SK-N-SH treated with all-trans-retinoic acid at 6 μM for 48 hours (cell line): ENCODE measurements around the gene SP140.

ENCODE experiments used
- ATAC-seq: fragments of 200-7000 bp; cut with Tn5 transposase; 3 replicates; pipeline ENCODE4 v1.9.1; 2020; ENCODE audit warnings: mild to moderate bottlenecking, moderate library complexity
- ARNTL ChIP-seq: fragments of 450-650 bp; formaldehyde crosslinking; IDR thresholded peaks from 2 replicates; pipeline ENCODE4 v1.5.0; 2020; ENCODE audit warnings: low read depth, mild to moderate bottlenecking, moderate library complexity, borderline replicate concordance
- BACH2 ChIP-seq: fragments of 250-450 bp; sonication (Bioruptor Pico); IDR thresholded peaks from 2 replicates; pipeline ENCODE4 v1.9.0; 2021; ENCODE audit warnings: mild to moderate bottlenecking, borderline replicate concordance
- CREB5 ChIP-seq: fragments of 250-450 bp; sonication (Bioruptor Pico); IDR thresholded peaks from 2 replicates; pipeline ENCODE4 v1.5.1; 2020; ENCODE audit warnings: low read depth, mild to moderate bottlenecking, moderate library complexity
- CSDC2 ChIP-seq: fragments of 250-450 bp; sonication (Bioruptor Pico); IDR thresholded peaks from 2 replicates; pipeline ENCODE4 v1.5.0; 2020; ENCODE audit warnings: mild to moderate bottlenecking, moderate library complexity
- CSRNP3 ChIP-seq: fragments of 250-450 bp; sonication (Bioruptor Pico); IDR thresholded peaks from 2 replicates; pipeline ENCODE4 v1.5.1; 2021; ENCODE audit warnings: mild to moderate bottlenecking, moderate library complexity
- ESRRG ChIP-seq: fragments of 250-450 bp; sonication (Bioruptor Pico); IDR thresholded peaks from 2 replicates; pipeline ENCODE4 v1.6.1; 2021; ENCODE audit warnings: mild to moderate bottlenecking
- ISL1 ChIP-seq: fragments of 250-450 bp; sonication (Bioruptor Pico); IDR thresholded peaks from 2 replicates; pipeline ENCODE4 v2.1.2; 2022; ENCODE audit warnings: mild to moderate bottlenecking, moderate library complexity
- PPARA ChIP-seq: fragments of 250-450 bp; sonication (Bioruptor Pico); IDR thresholded peaks from 2 replicates; pipeline ENCODE4 v1.5.0; 2020; ENCODE audit warnings: mild to moderate bottlenecking, borderline replicate concordance
- SNAI2 ChIP-seq: fragments of 250-450 bp; sonication (Bioruptor Pico); IDR thresholded peaks from 2 replicates; pipeline ENCODE4 v1.5.0; 2020; ENCODE audit warnings: mild to moderate bottlenecking, moderate library complexity
- TCF4 ChIP-seq: fragments of 250-450 bp; sonication (Bioruptor Pico); IDR thresholded peaks from 2 replicates; pipeline ENCODE4 v1.8.0; 2021; ENCODE audit warnings: mild to moderate bottlenecking, moderate library complexity, borderline replicate concordance
- TOX ChIP-seq: fragments of 250-450 bp; sonication (Bioruptor Pico); IDR thresholded peaks from 2 replicates; pipeline ENCODE4 v1.8.0; 2021; ENCODE audit warnings: mild to moderate bottlenecking, moderate library complexity, borderline replicate concordance
- ZC3H10 ChIP-seq: fragments of 250-450 bp; sonication (Bioruptor Pico); IDR thresholded peaks from 2 replicates; pipeline ENCODE4 v1.5.1; 2021; ENCODE audit warnings: mild to moderate bottlenecking, moderate library complexity
- ZFP3 ChIP-seq: fragments of 250-450 bp; sonication (Bioruptor Pico); IDR thresholded peaks from 2 replicates; pipeline ENCODE4 v1.5.0; 2020; ENCODE audit warnings: mild to moderate bottlenecking, moderate library complexity
- ZFP30 ChIP-seq: fragments of 450-650 bp; formaldehyde crosslinking; IDR thresholded peaks from 2 replicates; pipeline ENCODE4 v1.5.0; 2022; ENCODE audit warnings: mild to moderate bottlenecking, moderate library complexity
- ZNF565 ChIP-seq: fragments of 450-650 bp; formaldehyde crosslinking; conservative IDR thresholded peaks from 2 replicates; pipeline ENCODE4 v1.5.0; 2020; ENCODE audit warnings: low read depth, mild to moderate bottlenecking, moderate library complexity
- ZNF70 ChIP-seq: fragments of 450-650 bp; formaldehyde crosslinking; IDR thresholded peaks from 2 replicates; pipeline ENCODE4 v1.5.0; 2020; ENCODE audit warnings: mild to moderate bottlenecking, moderate library complexity
- ZNF8 ChIP-seq: fragments of 450-650 bp; formaldehyde crosslinking; IDR thresholded peaks from 2 replicates; pipeline ENCODE4 v1.5.0; 2020; ENCODE audit warnings: mild to moderate bottlenecking, moderate library complexity
- TF ChIP-seq, protein P1 (sequence below): fragments of 250-450 bp; sonication (Bioruptor Pico); IDR thresholded peaks from 2 replicates; pipeline ENCODE4 v1.5.0; 2020; ENCODE audit warnings: mild to moderate bottlenecking, moderate library complexity
- TF ChIP-seq, protein P2 (sequence below): fragments of 250-450 bp; sonication (Bioruptor Pico); IDR thresholded peaks from 2 replicates; pipeline ENCODE4 v1.8.0; 2021; ENCODE audit warnings: low read depth, mild to moderate bottlenecking, moderate library complexity, borderline replicate concordance
- TF ChIP-seq, protein P3 (sequence below): fragments of 250-450 bp; sonication (Bioruptor Pico); IDR thresholded peaks from 2 replicates; pipeline ENCODE4 v1.8.0; 2020; ENCODE audit warnings: mild to moderate bottlenecking, moderate library complexity, borderline replicate concordance

Gene SP140

GRCh38 chr2:230324503-230324902 lies 99.0 kb downstream of the SP140 start (continued):
- TF ChIP-seq, protein P1, sequence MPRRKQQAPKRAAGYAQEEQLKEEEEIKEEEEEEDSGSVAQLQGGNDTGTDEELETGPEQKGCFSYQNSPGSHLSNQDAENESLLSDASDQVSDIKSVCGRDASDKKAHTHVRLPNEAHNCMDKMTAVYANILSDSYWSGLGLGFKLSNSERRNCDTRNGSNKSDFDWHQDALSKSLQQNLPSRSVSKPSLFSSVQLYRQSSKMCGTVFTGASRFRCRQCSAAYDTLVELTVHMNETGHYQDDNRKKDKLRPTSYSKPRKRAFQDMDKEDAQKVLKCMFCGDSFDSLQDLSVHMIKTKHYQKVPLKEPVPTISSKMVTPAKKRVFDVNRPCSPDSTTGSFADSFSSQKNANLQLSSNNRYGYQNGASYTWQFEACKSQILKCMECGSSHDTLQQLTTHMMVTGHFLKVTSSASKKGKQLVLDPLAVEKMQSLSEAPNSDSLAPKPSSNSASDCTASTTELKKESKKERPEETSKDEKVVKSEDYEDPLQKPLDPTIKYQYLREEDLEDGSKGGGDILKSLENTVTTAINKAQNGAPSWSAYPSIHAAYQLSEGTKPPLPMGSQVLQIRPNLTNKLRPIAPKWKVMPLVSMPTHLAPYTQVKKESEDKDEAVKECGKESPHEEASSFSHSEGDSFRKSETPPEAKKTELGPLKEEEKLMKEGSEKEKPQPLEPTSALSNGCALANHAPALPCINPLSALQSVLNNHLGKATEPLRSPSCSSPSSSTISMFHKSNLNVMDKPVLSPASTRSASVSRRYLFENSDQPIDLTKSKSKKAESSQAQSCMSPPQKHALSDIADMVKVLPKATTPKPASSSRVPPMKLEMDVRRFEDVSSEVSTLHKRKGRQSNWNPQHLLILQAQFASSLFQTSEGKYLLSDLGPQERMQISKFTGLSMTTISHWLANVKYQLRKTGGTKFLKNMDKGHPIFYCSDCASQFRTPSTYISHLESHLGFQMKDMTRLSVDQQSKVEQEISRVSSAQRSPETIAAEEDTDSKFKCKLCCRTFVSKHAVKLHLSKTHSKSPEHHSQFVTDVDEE (CRISPR knock-in tag): no peak

DNA sequence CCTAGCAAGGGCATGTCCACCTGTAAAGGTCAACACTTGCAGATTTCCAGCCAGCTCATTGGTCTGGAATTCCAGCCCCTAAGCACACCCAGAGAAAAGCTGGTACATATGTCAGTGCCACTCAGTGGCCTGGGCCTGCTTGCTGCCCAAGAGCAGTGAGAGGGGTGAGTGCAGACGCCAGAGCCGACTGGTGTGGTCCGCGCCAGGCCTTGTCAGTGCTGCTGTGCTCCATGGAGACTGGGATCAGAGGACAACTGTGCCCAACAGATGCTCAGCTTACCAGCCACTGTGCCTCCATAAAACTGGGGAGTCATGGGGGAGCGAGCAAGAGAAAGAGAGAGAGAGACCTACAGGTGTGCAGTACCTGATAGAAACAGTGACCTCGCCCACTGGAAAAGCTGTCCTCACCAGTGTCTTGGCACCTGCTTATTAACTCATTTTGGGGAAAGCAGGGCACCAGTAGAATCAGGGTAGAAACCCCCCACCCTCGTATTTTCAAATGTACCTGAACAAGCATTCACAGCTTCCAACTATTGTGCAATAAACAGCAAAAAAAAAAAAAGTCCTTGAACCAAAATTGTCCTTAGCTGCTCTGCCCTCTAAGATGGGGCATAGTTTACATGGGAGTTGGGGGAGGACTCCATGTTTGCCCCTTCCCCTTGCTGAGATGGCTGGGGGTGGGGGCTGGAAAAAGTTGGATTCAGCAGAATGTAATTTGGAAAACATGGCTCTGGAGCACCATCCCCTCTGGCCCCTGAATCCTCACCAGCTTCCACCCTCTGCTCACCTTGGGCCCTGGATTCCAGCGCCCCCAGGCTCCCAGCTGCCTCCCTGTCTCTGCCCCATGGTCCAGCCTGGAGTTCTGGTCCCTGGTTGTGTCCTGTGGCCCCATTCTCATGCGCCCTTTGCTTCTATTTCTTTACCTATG lies 100.0 kb downstream of the SP140 start:
- ATAC-seq: no peak
- TF ChIP-seq CSDC2 (CRISPR knock-in tag): no peak
- no peak for TF ChIP-seq ZNF565 (CRISPR knock-in tag)
- TF ChIP-seq CREB5 (CRISPR knock-in tag): no peak
- TF ChIP-seq, protein P2, sequence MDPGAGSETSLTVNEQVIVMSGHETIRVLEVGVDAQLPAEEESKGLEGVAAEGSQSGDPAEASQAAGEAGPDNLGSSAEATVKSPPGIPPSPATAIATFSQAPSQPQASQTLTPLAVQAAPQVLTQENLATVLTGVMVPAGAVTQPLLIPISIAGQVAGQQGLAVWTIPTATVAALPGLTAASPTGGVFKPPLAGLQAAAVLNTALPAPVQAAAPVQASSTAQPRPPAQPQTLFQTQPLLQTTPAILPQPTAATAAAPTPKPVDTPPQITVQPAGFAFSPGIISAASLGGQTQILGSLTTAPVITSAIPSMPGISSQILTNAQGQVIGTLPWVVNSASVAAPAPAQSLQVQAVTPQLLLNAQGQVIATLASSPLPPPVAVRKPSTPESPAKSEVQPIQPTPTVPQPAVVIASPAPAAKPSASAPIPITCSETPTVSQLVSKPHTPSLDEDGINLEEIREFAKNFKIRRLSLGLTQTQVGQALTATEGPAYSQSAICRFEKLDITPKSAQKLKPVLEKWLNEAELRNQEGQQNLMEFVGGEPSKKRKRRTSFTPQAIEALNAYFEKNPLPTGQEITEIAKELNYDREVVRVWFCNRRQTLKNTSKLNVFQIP (CRISPR knock-in tag): no peak
- no peak for TF ChIP-seq ESRRG (CRISPR knock-in tag)
- no peak for TF ChIP-seq CSRNP3 (CRISPR knock-in tag)
- TF ChIP-seq ARNTL: no peak
- no peak for TF ChIP-seq BACH2 (CRISPR knock-in tag)
- TF ChIP-seq ZNF70 (CRISPR knock-in tag): no peak
- no peak for TF ChIP-seq PPARA (CRISPR knock-in tag)
- TF ChIP-seq ZNF8 (CRISPR knock-in tag): no peak
- TF ChIP-seq, protein P1 (CRISPR knock-in tag): no peak
- TF ChIP-seq TCF4 (CRISPR knock-in tag): no peak
- TF ChIP-seq, protein P3, sequence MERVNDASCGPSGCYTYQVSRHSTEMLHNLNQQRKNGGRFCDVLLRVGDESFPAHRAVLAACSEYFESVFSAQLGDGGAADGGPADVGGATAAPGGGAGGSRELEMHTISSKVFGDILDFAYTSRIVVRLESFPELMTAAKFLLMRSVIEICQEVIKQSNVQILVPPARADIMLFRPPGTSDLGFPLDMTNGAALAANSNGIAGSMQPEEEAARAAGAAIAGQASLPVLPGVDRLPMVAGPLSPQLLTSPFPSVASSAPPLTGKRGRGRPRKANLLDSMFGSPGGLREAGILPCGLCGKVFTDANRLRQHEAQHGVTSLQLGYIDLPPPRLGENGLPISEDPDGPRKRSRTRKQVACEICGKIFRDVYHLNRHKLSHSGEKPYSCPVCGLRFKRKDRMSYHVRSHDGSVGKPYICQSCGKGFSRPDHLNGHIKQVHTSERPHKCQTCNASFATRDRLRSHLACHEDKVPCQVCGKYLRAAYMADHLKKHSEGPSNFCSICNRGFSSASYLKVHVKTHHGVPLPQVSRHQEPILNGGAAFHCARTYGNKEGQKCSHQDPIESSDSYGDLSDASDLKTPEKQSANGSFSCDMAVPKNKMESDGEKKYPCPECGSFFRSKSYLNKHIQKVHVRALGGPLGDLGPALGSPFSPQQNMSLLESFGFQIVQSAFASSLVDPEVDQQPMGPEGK (CRISPR knock-in tag): no peak
- TF ChIP-seq ZFP30: no peak
- TF ChIP-seq ZFP3 (CRISPR knock-in tag): no peak
- TF ChIP-seq SNAI2 (CRISPR knock-in tag): no peak
- no peak for TF ChIP-seq ZC3H10 (CRISPR knock-in tag)
- no peak for TF ChIP-seq TOX (CRISPR knock-in tag)
- TF ChIP-seq ISL1 (CRISPR knock-in tag): no peak
